ENCODE results near the gene GPR137B. TPM values are rescaled to one million over a fixed set of nuclear protein-coding genes. Genes with fewer than 3 reads are reported as not detected.

The GPR137B gene
- polyA plus RNA-seq, 1 donor from 2014 or later = 8.2 TPM

DNA sequence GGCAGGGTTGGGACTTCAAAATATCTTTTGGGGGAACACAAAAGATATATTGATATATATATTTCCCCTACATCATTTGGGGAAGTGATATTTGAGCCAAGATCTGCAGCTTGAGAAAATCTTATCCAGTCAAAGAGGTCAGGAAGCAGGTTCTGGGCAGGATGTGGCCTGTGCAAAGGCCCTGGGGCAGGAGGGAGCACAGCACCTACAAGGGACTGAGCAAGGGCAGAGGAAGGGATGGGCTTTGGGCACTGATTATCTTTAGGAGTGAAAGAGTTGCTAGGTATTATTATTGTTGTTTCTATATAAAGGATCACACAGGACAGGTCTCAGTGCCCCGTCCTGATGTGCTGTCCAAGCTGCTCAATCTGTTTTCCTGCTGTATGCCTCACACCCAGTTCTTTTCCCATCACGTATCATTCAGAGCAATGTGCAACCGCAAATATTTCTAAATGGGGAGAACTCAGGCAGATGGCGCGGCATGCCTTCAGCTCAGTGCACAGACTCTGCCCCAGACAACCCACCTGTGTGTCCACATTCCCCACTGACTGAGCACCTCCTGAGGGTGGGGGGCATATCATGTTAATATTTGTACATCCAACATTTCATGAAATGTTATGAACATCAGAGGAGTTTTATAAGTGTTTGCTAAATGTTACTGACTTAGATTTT, 28.1 kb upstream of the GPR137B start:
- Histone ChIP-seq H3K9me2 (ENCODE audit: insufficient read depth, low read length) (no peaks in the 10 kb centered on the region), H3K4me3 (ENCODE audit: low read length) (no peak overlapping the region), H3K9me3 (ENCODE audit: low read length) (no peaks in the 10 kb centered on the region), H3K27me3 (ENCODE audit: insufficient read depth, low read depth, low read length) (no peaks in the 10 kb centered on the region), H3K27ac (ENCODE audit: low read length) (no peak overlapping the region), H3K9ac (ENCODE audit: low read length) (no peak overlapping the region), H3K4me2 (ENCODE audit: low read length) (no peak overlapping the region), H3K79me2 (replicated peaks; ENCODE audit: insufficient read depth, low read length) (no peaks in the 10 kb centered on the region), H4K20me1 (ENCODE audit: insufficient read depth) (no peaks in the 10 kb centered on the region), H3K36me3 (ENCODE audit: insufficient read depth, low read length) (no peaks in the 10 kb centered on the region), H2AFZ (ENCODE audit: low read depth, low read length) (no peak overlapping the region), H3F3A (ENCODE audit: insufficient read depth, low read length, poor library complexity, severe bottlenecking) (no peaks in the 10 kb centered on the region)
- TF ChIP-seq, protein P1, sequence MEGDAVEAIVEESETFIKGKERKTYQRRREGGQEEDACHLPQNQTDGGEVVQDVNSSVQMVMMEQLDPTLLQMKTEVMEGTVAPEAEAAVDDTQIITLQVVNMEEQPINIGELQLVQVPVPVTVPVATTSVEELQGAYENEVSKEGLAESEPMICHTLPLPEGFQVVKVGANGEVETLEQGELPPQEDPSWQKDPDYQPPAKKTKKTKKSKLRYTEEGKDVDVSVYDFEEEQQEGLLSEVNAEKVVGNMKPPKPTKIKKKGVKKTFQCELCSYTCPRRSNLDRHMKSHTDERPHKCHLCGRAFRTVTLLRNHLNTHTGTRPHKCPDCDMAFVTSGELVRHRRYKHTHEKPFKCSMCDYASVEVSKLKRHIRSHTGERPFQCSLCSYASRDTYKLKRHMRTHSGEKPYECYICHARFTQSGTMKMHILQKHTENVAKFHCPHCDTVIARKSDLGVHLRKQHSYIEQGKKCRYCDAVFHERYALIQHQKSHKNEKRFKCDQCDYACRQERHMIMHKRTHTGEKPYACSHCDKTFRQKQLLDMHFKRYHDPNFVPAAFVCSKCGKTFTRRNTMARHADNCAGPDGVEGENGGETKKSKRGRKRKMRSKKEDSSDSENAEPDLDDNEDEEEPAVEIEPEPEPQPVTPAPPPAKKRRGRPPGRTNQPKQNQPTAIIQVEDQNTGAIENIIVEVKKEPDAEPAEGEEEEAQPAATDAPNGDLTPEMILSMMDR (IDR thresholded peaks at IDR 0.05; ENCODE audit: poor library complexity, severe bottlenecking) = no peak
- TF ChIP-seq EZH2 (IDR thresholded peaks at IDR 0.05; ENCODE audit: borderline replicate concordance, insufficient read depth, low read length, poor library complexity, severe bottlenecking) (no peak), RAD21 (conservative IDR thresholded peaks at IDR 0.05) (no peak)

DNA sequence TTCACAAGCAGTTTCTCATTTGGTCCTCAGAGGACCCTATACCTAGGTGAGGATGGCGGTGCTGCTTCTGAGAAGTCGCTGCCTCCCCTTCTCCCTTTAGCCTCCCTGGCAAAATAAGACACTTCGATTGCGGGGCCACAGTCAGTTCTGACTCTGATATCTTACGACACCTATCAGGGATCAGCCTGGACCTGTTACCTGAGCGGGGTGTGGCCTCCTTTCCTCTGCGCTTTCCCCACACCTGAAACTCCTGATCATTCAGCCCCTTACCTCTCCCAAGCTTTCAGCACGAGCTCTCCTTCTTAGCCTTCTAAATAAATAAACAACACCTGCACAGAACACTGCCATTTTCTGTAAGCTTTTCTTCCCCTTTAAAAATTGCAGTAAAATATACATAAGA, 24.6 kb upstream of the GPR137B start:
- Histone ChIP-seq H3K9ac (ENCODE audit: low read length) (no peak overlapping the region), H3K9me2 (ENCODE audit: insufficient read depth, low read length) (no peaks in the 10 kb centered on the region), H4K20me1 (ENCODE audit: insufficient read depth) (no peaks in the 10 kb centered on the region), H3K9me3 (ENCODE audit: low read length) (no peaks in the 10 kb centered on the region), H2AFZ (ENCODE audit: low read depth, low read length) (no peak overlapping the region), H3K4me2 (ENCODE audit: low read length) (no peak overlapping the region), H3K79me2 (replicated peaks; ENCODE audit: insufficient read depth, low read length) (no peaks in the 10 kb centered on the region), H3F3A (ENCODE audit: insufficient read depth, low read length, poor library complexity, severe bottlenecking) (no peaks in the 10 kb centered on the region), H3K27me3 (ENCODE audit: insufficient read depth, low read depth, low read length) (no peaks in the 10 kb centered on the region), H3K27ac (ENCODE audit: low read length) (no peak overlapping the region), H3K36me3 (ENCODE audit: insufficient read depth, low read length) (no peaks in the 10 kb centered on the region), H3K4me3 (ENCODE audit: low read length) (no peak overlapping the region)
- TF ChIP-seq TAF1 (IDR thresholded peaks at IDR 0.05; ENCODE audit: low read depth) (no peak), POLR2AphosphoS5 (IDR thresholded peaks at IDR 0.05) (no peak), MXI1 (conservative IDR thresholded peaks at IDR 0.05; ENCODE audit: poor library complexity, severe bottlenecking) (no peak), SMC3 (conservative IDR thresholded peaks at IDR 0.05; ENCODE audit: poor library complexity) (no peak), EZH2 (IDR thresholded peaks at IDR 0.05; ENCODE audit: borderline replicate concordance, insufficient read depth, low read length, poor library complexity, severe bottlenecking) (no peak), RAD21 (conservative IDR thresholded peaks at IDR 0.05) (no peak), EP300 (conservative IDR thresholded peaks at IDR 0.05; ENCODE audit: poor library complexity, severe bottlenecking) (no peak)
- TF ChIP-seq, protein P1 (IDR thresholded peaks at IDR 0.05; ENCODE audit: poor library complexity, severe bottlenecking) = no peak
- TF ChIP-seq, protein P2, sequence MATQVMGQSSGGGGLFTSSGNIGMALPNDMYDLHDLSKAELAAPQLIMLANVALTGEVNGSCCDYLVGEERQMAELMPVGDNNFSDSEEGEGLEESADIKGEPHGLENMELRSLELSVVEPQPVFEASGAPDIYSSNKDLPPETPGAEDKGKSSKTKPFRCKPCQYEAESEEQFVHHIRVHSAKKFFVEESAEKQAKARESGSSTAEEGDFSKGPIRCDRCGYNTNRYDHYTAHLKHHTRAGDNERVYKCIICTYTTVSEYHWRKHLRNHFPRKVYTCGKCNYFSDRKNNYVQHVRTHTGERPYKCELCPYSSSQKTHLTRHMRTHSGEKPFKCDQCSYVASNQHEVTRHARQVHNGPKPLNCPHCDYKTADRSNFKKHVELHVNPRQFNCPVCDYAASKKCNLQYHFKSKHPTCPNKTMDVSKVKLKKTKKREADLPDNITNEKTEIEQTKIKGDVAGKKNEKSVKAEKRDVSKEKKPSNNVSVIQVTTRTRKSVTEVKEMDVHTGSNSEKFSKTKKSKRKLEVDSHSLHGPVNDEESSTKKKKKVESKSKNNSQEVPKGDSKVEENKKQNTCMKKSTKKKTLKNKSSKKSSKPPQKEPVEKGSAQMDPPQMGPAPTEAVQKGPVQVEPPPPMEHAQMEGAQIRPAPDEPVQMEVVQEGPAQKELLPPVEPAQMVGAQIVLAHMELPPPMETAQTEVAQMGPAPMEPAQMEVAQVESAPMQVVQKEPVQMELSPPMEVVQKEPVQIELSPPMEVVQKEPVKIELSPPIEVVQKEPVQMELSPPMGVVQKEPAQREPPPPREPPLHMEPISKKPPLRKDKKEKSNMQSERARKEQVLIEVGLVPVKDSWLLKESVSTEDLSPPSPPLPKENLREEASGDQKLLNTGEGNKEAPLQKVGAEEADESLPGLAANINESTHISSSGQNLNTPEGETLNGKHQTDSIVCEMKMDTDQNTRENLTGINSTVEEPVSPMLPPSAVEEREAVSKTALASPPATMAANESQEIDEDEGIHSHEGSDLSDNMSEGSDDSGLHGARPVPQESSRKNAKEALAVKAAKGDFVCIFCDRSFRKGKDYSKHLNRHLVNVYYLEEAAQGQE (IDR thresholded peaks at IDR 0.05; ENCODE audit: borderline replicate concordance) = no peak
